ENCODE results near the gene ELMOD1. TPM values are rescaled to one million over a fixed set of nuclear protein-coding genes. Genes with fewer than 3 reads are reported as not detected.

The ELMOD1 gene
- not detected in 2 replicates for total RNA-seq

GRCh38 chr11:107590460-107591377 is at the start of gene ELMOD1:
Gene ELMOD1 (plus strand): TSS chr11:107591147. CDS start chr11:107618190, 27,043 bp downstream.

GRCh38 chr11:107565219-107565937 is 25.6 kb upstream of the ELMOD1 start, which contains the start of gene ALKBH8:
Gene ALKBH8 (minus strand): TSS chr11:107565735. CDS start chr11:107560893, 4,842 bp downstream.

GRCh38 chr11:107711861-107712755 is 121.2 kb downstream of the ELMOD1 start, which contains the start of gene SLN:
Gene SLN (minus strand): TSS chr11:107712056.

Other genes with a start within 250 kb of the ELMOD1 start
- gene CWF19L2, start 133.3 kb upstream of the ELMOD1 start, total RNA-seq: 6.1 and 12.5 TPM in 2 replicates
- 4.0 and 6.6 TPM in 2 replicates for gene ALKBH8, start 25.4 kb upstream of the ELMOD1 start, total RNA-seq
- not detected in 2 replicates for gene SLN, start 120.9 kb downstream of the ELMOD1 start, total RNA-seq

Data from hair follicular keratinocyte (primary cell).